Prostate gland (tissue), 2 donors: ENCODE results near the gene MYL12A.

ENCODE experiments used
- POLR2A ChIP-seq: fragments of 450-650 bp; IDR thresholded peaks from one replicate; pipeline ENCODE4 v1.6.1; 2016; ENCODE audit warnings: antibody characterized with exemption, mild to moderate bottlenecking
- TF ChIP-seq, protein P1 (sequence below), 4 experiments: fragments of 200-600 bp in 2 of 4; fragments of 450-650 bp in 2 of 4; sonication (generic) in 2 of 4; IDR thresholded peaks; 1 replicate in 3 of 4; 2 replicates in 1 of 4; pipeline ENCODE4 v1.5.1; 2016 to 2019; ENCODE audit warnings: antibody characterized with exemption in 4 of 4, mild to moderate bottlenecking in 2 of 4, moderate library complexity in 2 of 4

- TF ChIP-seq POLR2A = peak; percentile 86
- TF ChIP-seq, protein P1, sequence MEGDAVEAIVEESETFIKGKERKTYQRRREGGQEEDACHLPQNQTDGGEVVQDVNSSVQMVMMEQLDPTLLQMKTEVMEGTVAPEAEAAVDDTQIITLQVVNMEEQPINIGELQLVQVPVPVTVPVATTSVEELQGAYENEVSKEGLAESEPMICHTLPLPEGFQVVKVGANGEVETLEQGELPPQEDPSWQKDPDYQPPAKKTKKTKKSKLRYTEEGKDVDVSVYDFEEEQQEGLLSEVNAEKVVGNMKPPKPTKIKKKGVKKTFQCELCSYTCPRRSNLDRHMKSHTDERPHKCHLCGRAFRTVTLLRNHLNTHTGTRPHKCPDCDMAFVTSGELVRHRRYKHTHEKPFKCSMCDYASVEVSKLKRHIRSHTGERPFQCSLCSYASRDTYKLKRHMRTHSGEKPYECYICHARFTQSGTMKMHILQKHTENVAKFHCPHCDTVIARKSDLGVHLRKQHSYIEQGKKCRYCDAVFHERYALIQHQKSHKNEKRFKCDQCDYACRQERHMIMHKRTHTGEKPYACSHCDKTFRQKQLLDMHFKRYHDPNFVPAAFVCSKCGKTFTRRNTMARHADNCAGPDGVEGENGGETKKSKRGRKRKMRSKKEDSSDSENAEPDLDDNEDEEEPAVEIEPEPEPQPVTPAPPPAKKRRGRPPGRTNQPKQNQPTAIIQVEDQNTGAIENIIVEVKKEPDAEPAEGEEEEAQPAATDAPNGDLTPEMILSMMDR (IDR thresholded peaks at IDR 0.05) = no peak
These were observed at the start of gene MYL12A for GRCh38 chr18:3247240-3248061.
